Endothelial cell of umbilical vein (primary cell): ENCODE results near the gene CUL3. TPM values are rescaled to one million over a fixed set of nuclear protein-coding genes. Genes with fewer than 3 reads are reported as not detected.

Source experiments
- BruUV-seq: library from RNA; stranded (reverse); fragments of 400-500 nt; replicated peaks from 2 replicates; lab custom pipeline; 2021; lab: Mats Ljungman, UMichigan
- CTCF ChIA-PET: fragments of 300-600, 350-600 bp; sonication (Branson Sonifier 250); formaldehyde crosslinking; loops from one replicate; lab custom pipeline; 2021; ENCODE audit warnings: antibody characterized with exemption, inconsistent platforms; lab: Charles Lee
- POLR2A ChIA-PET: fragments of 300-600, 350-600 bp; sonication (Branson Sonifier 250); formaldehyde crosslinking; loops from one replicate; lab custom pipeline; 2021; ENCODE audit warnings: antibody characterized with exemption, inconsistent platforms; lab: Charles Lee
- DNase-seq: peaks from one replicate; pipeline ENCODE4 v3.0.0-alpha.2; 2011; ENCODE audit warnings: low read depth, low spot score
- FAIRE-seq: peaks from 2 replicates; lab custom pipeline; 2011; peaks lifted over from hg19 to GRCh38; lab: Jason Lieb, UNC
- H2AFZ ChIP-seq: 2 replicates; pipeline ENCODE4 v1.6.0; 2012; ENCODE audit warnings: low read depth, low read length, control low read depth, inconsistent platforms
- H3K27ac ChIP-seq: 2 replicates; pipeline ENCODE4 v1.5.1; 2011; ENCODE audit warnings: low read depth, mild to moderate bottlenecking, control low read depth, low read length, moderate library complexity; ENCODE audit not compliant: insufficient read depth
- H3K27me3 ChIP-seq, 2 experiments: 2 replicates each; pipeline versions ENCODE4 v1.6.0 to v1.6.1; 2011; ENCODE audit warnings: low read length in 2 of 2, mixed read lengths in 1 of 2; ENCODE audit not compliant: control insufficient read depth in 2 of 2, insufficient read depth in 2 of 2
- H3K36me3 ChIP-seq, 2 experiments: 2 replicates in 1 of 2; 3 replicates in 1 of 2; pipeline ENCODE4 v1.5.1; 2011; ENCODE audit warnings: low read length in 2 of 2, mild to moderate bottlenecking in 1 of 2, moderate library complexity in 1 of 2; ENCODE audit not compliant: control insufficient read depth in 2 of 2, insufficient read depth in 2 of 2; ENCODE audit errors: extremely low read depth in 1 of 2
- H3K4me1 ChIP-seq: 3 replicates; pipeline ENCODE4 v1.5.1; 2011; ENCODE audit warnings: mild to moderate bottlenecking, low read length; ENCODE audit not compliant: control insufficient read depth, insufficient read depth; ENCODE audit errors: extremely low read depth
- H3K4me2 ChIP-seq: 2 replicates; pipeline ENCODE4 v1.6.1; 2011; ENCODE audit warnings: low read length, control low read depth, mixed read lengths; ENCODE audit not compliant: insufficient read depth
- H3K4me3 ChIP-seq, 3 experiments: fragments of 200-600 bp in 1 of 3; sonication (generic), shearing (Covaris generic) in 1 of 3; replicated peaks in 1 of 3; 2 replicates each; pipeline ENCODE4 v1.5.1; 2011 to 2016; ENCODE audit warnings: control low read depth in 3 of 3, low read length in 3 of 3, mild to moderate bottlenecking in 2 of 3, inconsistent platforms in 1 of 3, low read depth in 1 of 3, moderate library complexity in 1 of 3; ENCODE audit not compliant: insufficient read depth in 1 of 3
- H3K79me2 ChIP-seq: 2 replicates; pipeline ENCODE4 v1.6.0; 2012; ENCODE audit warnings: low read length, inconsistent platforms; ENCODE audit not compliant: control insufficient read depth, insufficient read depth
- H3K9ac ChIP-seq: replicated peaks from 2 replicates; pipeline ENCODE3; 2011; ENCODE audit warnings: low read length, control low read depth; ENCODE audit not compliant: insufficient read depth; ENCODE audit errors: extremely low read depth
- H3K9me1 ChIP-seq: replicated peaks from 3 replicates; pipeline ENCODE4 v1.6.0; 2011; ENCODE audit warnings: mild to moderate bottlenecking, low read length; ENCODE audit not compliant: control insufficient read depth, insufficient read depth; ENCODE audit errors: extremely low read depth
- H3K9me3 ChIP-seq: replicated peaks from 2 replicates; pipeline ENCODE4 v1.5.1; 2012; ENCODE audit warnings: low read length, inconsistent platforms; ENCODE audit not compliant: control insufficient read depth, insufficient read depth
- H4K20me1 ChIP-seq: replicated peaks from 2 replicates; pipeline ENCODE3; 2011; ENCODE audit warnings: mild to moderate bottlenecking, low read length; ENCODE audit not compliant: control insufficient read depth, insufficient read depth; ENCODE audit errors: extremely low read depth
- CTCF ChIP-seq, 2 donors: IDR thresholded peaks; 1 replicate in 1 of 2; 2 replicates in 1 of 2; pipeline ENCODE4 v1.5.1; 2011; ENCODE audit warnings: low read length in 2 of 2, mild to moderate bottlenecking in 2 of 2, moderate library complexity in 2 of 2, control low read depth in 1 of 2, inconsistent platforms in 1 of 2, low read depth in 1 of 2; ENCODE audit not compliant: insufficient read depth in 1 of 2; ENCODE audit errors: extremely low read depth in 1 of 2
- EZH2 ChIP-seq: IDR thresholded peaks from 2 replicates; pipeline ENCODE4 v1.6.1; 2012; ENCODE audit warnings: borderline replicate concordance, low read depth, mild to moderate bottlenecking, moderate library complexity, low read length, inconsistent platforms; ENCODE audit not compliant: severe bottlenecking
- FOS ChIP-seq: IDR thresholded peaks from 2 replicates; pipeline ENCODE4 v1.6.1; 2011; ENCODE audit warnings: mild to moderate bottlenecking, low read length, moderate library complexity, borderline replicate concordance; ENCODE audit not compliant: insufficient read depth
- GATA2 ChIP-seq: IDR thresholded peaks from 2 replicates; pipeline ENCODE4 v1.7.0; 2011; ENCODE audit warnings: low read depth, mild to moderate bottlenecking, moderate library complexity, mixed read lengths, low read length; ENCODE audit not compliant: insufficient read length, insufficient read depth
- JUN ChIP-seq: IDR thresholded peaks from 2 replicates; pipeline ENCODE4 v1.6.1; 2011; ENCODE audit warnings: borderline replicate concordance, low read depth; ENCODE audit not compliant: insufficient read length, insufficient read depth
- MAX ChIP-seq: IDR thresholded peaks from 2 replicates; pipeline ENCODE4 v1.6.1; 2011; ENCODE audit not compliant: insufficient read depth, insufficient read length
- MYC ChIP-seq: IDR thresholded peaks from one replicate; pipeline ENCODE4 v1.6.1; 2011; ENCODE audit warnings: mild to moderate bottlenecking, low read depth, low read length
- POLR2A ChIP-seq: IDR thresholded peaks from 2 replicates; pipeline ENCODE4 v1.6.1; 2012; ENCODE audit warnings: low read depth, mild to moderate bottlenecking, control low read depth, low read length
- POLR2AphosphoS5 ChIP-seq: IDR thresholded peaks from 2 replicates; pipeline ENCODE4 v1.6.1; 2012; ENCODE audit warnings: low read depth, mild to moderate bottlenecking, control low read depth, low read length, moderate library complexity; ENCODE audit not compliant: insufficient read depth
- dilution Hi-C: fragments of 300-500 bp; cut with MboI; formaldehyde crosslinking; loops from one replicate; pipeline ENCODE4 v1.15.0; 2019; ENCODE audit warnings: low sequenced_read_pairs; ENCODE audit not compliant: extremely low pct_ligation_motif_present
- intact Hi-C: fragments of 100-400 bp; cut with micrococcal nuclease; formaldehyde crosslinking; loops from one replicate; pipeline ENCODE4 v1.10.0; 2022
- polyA plus RNA-seq, 4 experiments: library from polyadenylated mRNA; depleted of rRNA in 3 of 4; stranded (reverse) in 3 of 4; unstranded in 1 of 4; fragments of >200 nt; gene quantifications; 2 replicates each; pipeline versions ENCODE4 v1.2.1 to v1.2.3, GENCODE V29; 2011 to 2012; ENCODE audit warnings: missing spikeins in 1 of 4
- total RNA-seq: library from RNA; stranded (reverse); gene quantifications from 2 replicates; pipeline ENCODE4 v1.2.3, GENCODE V29; 2021

CUL3 gene
- total and polyA plus RNA-seq, 2 donors (not counting 3 experiments of a cell fraction or from before 2014, with no cell fraction given), result 22.7 to 82.3 TPM

- BruUV-seq, result no TSS peak
These were observed 11.4 kb downstream of the CUL3 start for GRCh38 chr2:224573724-224574123.

GRCh38 chr2:224572338-224572737 is 12.8 kb downstream of the CUL3 start:
- FAIRE-seq (no peak), DNase-seq (no peak)
- ChIA-PET POLR2A (no interaction called here), CTCF (interaction anchor here (0.6 kb wide), 1 partner anchor 72 kb away, joined by 4 read pairs; no protein-coding TSS in a partner anchor)
- H3K4me1 ChIP-seq, result no peaks in the 10 kb centered on the region
- no peak overlapping the region for H3K9ac ChIP-seq
- H2AFZ ChIP-seq, result no peak overlapping the region
- peaks cover 99% of the 10 kb centered on the region for H3K79me2 ChIP-seq
- H3K4me3 ChIP-seq, result no peak overlapping the region
- TF ChIP-seq MYC (no peak), FOS (no peak), GATA2 (no peak), POLR2A (no peak), MAX (no peak), CTCF (IDR thresholded peaks at IDR 0.05; ENCODE audit: extremely low read depth in 1 of 2, insufficient read depth in 1 of 2, low read depth in 1 of 2, low read length in 2 of 2) (no peak), POLR2AphosphoS5 (no peak), JUN (no peak), EZH2 (no peak)
- H3K36me3 ChIP-seq, result no peaks in the 10 kb centered on the region
- H3K27ac ChIP-seq, result no peak overlapping the region
- H3K27me3 ChIP-seq, result no peaks in the 10 kb centered on the region
- H3K9me1 ChIP-seq, result no peaks in the 10 kb centered on the region
- dilution Hi-C loops (no loop called here), intact Hi-C loops (no loop called here)
- peaks cover 53% of the 10 kb centered on the region for H4K20me1 ChIP-seq
- no peaks in the 10 kb centered on the region for H3K9me3 ChIP-seq
- no TSS peak for BruUV-seq
- no peak overlapping the region for H3K4me2 ChIP-seq

More at GRCh38 chr2:224573724-224574123, 11.4 kb downstream of the CUL3 start:
- H3K9me1 ChIP-seq, result no peaks in the 10 kb centered on the region
- no peaks in the 10 kb centered on the region for H3K36me3 ChIP-seq
- H3K4me2 ChIP-seq, result no peak overlapping the region
- H3K4me1 ChIP-seq, result no peaks in the 10 kb centered on the region
- H3K9me3 ChIP-seq, result no peaks in the 10 kb centered on the region
- peaks cover 100% of the 10 kb centered on the region for H3K79me2 ChIP-seq
- CTCF ChIA-PET, result interaction anchor here (1.1 kb wide), 1 partner anchor 124 kb away, joined by 3 read pairs; no protein-coding TSS in a partner anchor
- no peaks in the 10 kb centered on the region for H3K27me3 ChIP-seq
- intact Hi-C loops (loop anchor here (1.0 kb wide), 1 partner anchor 9 kb away; no protein-coding TSS in a partner anchor), dilution Hi-C loops (no loop called here)
- H3K27ac ChIP-seq, result no peak overlapping the region
- H2AFZ ChIP-seq, result no peak overlapping the region
- POLR2A ChIA-PET, result no interaction called here
- FAIRE-seq (peak; percentile 58), DNase-seq (no peak)
- H4K20me1 ChIP-seq, result peaks cover 58% of the 10 kb centered on the region
- no peak overlapping the region for H3K9ac ChIP-seq
- no peak for TF ChIP-seq POLR2A
- TF ChIP-seq EZH2, result no peak
- no peak overlapping the region for H3K4me3 ChIP-seq
